Omental fat pad (tissue), 4 donors: ENCODE measurements around the gene MYBBP1A. TPM values are rescaled to one million over a fixed set of nuclear protein-coding genes. Genes with fewer than 3 reads are reported as not detected.
A peak's percentile ranks its signal among the peaks of the same experiment; 100 is the strongest.

ENCODE experiments used
- ATAC-seq: fragments of 150-250 bp; one replicate; pipeline ENCODE4 v1.9.1; 2016; ENCODE audit warnings: mild to moderate bottlenecking, moderate library complexity; ENCODE audit not compliant: low FRiP score
- DNase-seq: peaks from one replicate; pipeline ENCODE4 v3.0.0-alpha.2; 2019; ENCODE audit warnings: low spot score
- total RNA-seq, 4 donors: library from RNA; depleted of rRNA; stranded (reverse); fragments of >200 nt; gene quantifications; one replicate each; pipeline ENCODE4 v1.1.0, GENCODE V29; 2016
- TF ChIP-seq, protein P1 (sequence below), 3 donors: fragments of 450-650 bp; IDR thresholded peaks; one replicate each; pipeline ENCODE4 v1.5.1; 2016 to 2017; ENCODE audit warnings: antibody characterized with exemption in 3 of 3, mild to moderate bottlenecking in 3 of 3, moderate library complexity in 2 of 3

MYBBP1A gene
- total RNA-seq, 4 donors from 2014 or later, result 33.1 to 142 (median 39.1) TPM

DNA sequence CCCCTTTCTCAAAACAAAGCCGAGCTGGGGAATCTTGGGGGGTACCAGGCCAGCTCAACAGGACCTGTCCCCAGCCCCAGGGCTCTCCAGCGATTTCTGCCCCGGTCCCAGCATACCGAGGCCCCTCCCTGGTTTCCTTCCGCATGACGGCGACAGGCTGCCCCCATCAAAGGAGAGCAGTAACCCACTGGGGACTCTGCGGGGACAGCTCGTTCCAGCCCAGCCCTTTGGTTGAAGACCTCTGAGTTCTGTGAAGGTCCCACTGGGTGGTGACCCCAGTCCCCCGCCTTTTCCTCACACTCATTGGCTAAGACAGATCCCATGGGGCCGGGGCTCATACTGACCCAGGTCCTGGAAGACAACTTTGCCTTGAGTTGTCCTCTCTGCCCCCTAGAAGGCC is 33.2 kb upstream of the MYBBP1A start:
- TF ChIP-seq, protein P1, sequence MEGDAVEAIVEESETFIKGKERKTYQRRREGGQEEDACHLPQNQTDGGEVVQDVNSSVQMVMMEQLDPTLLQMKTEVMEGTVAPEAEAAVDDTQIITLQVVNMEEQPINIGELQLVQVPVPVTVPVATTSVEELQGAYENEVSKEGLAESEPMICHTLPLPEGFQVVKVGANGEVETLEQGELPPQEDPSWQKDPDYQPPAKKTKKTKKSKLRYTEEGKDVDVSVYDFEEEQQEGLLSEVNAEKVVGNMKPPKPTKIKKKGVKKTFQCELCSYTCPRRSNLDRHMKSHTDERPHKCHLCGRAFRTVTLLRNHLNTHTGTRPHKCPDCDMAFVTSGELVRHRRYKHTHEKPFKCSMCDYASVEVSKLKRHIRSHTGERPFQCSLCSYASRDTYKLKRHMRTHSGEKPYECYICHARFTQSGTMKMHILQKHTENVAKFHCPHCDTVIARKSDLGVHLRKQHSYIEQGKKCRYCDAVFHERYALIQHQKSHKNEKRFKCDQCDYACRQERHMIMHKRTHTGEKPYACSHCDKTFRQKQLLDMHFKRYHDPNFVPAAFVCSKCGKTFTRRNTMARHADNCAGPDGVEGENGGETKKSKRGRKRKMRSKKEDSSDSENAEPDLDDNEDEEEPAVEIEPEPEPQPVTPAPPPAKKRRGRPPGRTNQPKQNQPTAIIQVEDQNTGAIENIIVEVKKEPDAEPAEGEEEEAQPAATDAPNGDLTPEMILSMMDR (IDR thresholded peaks at IDR 0.05), result no peak
- DNase-seq (no peak), ATAC-seq (no peak)

DNA sequence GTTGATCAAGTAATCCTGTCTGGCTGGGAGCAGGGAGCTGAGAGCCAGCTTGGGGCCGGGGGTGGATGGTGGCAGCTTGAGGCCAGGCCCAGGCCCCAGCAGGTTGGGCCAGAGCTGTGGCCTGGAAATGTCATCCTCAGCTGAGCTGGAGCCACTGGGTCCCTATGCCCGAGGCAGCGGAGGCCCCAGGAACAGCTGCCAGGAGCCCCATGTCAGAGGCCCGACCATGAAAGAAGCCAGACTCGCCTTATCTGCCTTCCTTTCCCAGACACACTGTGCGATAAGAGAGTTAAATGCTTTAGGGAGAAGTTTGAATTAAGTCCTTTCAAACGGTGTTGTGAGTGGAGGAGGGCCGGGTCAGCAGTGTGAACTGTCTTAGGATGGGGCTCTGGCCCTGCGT is 32.6 kb upstream of the MYBBP1A start:
- TF ChIP-seq, protein P1 (IDR thresholded peaks at IDR 0.05), result no peak
- ATAC-seq (no peak), DNase-seq (no peak)

DNA sequence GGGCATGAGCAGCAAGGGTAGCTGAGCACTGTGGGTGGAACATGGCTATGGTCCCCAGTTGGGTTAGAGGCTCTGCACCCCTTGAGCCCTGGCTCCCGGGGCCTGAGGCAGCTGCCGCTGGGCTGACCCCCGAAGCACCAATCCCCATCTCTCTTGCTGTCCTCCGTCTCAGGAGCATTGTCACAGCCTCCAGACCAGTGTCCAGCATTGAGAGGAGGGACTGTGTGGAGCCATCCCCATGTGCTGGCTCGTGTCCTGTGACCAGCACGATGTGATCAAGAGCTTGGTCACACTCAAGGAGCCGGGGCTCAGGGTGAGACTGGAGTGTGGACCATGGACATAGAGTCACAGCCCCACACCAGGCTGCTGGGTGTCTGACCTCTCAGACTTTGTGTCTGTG is 32.0 kb upstream of the MYBBP1A start:
- ATAC-seq (no peak), DNase-seq (no peak)
- TF ChIP-seq, protein P1 (IDR thresholded peaks at IDR 0.05), result no peak

DNA sequence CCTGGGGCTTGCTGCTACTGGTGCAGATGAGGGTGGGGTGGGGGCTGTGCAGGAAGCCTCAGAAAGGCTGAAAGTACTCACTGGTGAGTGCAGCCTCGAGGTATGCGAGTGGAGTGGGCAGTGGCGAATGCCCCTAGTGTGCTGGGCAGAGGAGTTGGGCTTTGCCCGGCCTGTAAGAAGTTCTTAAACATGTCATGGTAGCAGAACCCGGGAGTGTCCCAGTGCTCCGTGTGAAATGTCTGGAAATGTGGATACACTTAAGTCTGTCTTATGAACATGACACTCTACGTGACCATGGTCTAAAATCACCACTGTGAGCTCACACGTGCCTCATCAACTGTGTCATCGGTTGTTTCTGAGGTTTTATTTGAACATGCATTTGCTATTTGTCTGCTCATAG is 30.9 kb upstream of the MYBBP1A start:
- TF ChIP-seq, protein P1 (IDR thresholded peaks at IDR 0.05), result no peak
- no peak for ATAC-seq
- DNase-seq, result no peak

DNA sequence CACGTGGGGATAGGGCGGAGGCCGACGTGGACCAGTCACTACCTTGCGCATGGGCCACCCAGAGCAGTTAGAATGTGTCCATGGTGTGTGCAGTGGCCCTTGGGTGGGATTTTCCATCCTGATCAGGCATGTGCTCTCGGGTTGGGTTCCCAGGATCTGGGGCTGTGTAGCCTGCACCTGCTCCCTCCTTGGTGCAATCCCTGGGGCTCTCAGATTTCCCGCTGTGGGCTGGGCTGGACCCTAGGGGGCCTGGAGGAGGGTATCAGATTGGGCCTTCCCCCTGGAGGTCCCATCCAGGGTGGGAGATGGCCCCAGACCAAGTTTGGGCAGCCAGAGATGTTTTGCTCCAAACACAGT is 30.4 kb upstream of the MYBBP1A start:
- TF ChIP-seq, protein P1 (IDR thresholded peaks at IDR 0.05), result no peak
- peak; percentile 26 for ATAC-seq
- DNase-seq, result no peak

DNA sequence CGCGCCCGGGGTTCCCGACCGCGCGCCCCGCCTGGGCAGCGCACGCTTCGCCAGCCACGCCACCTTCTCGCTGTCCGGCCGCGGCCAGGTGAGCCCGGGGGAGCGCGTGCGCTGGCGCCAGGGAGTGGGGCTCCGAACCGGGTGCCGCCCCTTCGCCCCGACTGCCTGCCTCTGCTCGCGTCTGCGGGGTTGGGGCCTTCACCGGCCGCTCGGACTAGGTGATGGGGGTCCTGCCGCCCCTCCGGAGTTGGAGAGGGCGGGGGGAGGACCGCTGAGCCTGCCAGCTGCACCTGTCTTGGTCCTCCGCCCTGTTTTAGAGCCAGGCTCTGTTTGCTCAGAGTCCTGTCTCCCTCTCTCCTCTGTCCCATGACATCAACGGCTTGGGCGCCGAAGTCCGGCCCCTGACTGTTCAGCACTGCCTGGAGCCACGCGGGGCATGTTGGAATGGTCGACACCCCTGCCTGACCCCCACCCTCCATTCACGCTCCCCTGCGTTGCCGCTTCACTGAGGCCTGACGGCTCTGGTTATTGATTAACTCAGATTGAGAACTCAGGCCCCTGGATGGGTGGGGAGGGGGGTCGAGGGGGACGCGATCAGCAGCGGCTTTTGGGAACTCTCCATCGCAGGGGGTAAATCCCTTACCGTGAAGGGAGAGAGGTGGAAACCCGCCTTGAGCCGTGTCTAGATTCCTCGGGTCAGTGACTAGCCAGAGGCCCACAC is 29.9 kb upstream of the MYBBP1A start:
- ATAC-seq (no peak), DNase-seq (no peak)
- TF ChIP-seq, protein P1 (IDR thresholded peaks at IDR 0.05), result no peak
